GM18867 (cell line): ENCODE measurements around the gene COPZ2.
A peak's percentile ranks its signal among the peaks of the same experiment; 100 is the strongest.
"Not testable (repeated sequence)": the region's sequence is repeated elsewhere in the genome, so short reads cannot be mapped to it uniquely, and the experiment has no call there.

Experiments
- ATAC-seq: cut with Tn5 transposase; IDR thresholded peaks from one replicate; pipeline ENCODE4 v1.9.1; 2021; ENCODE audit warnings: mild to moderate bottlenecking, moderate library complexity; ENCODE audit not compliant: unreplicated experiment

The COPZ2 gene

GRCh38 chr17:48037036-48037837 is at the start of gene COPZ2:
Gene COPZ2 (minus strand): TSS chr17:48037797. CDS start chr17:48037777, 20 bp downstream.
- peak; percentile 58 for ATAC-seq

- no peak for ATAC-seq
Measured at GRCh38 chr17:48084932-48085331, 47.3 kb upstream of the COPZ2 start.

- no peak for ATAC-seq
Measured at GRCh38 chr17:48081858-48082257, 44.3 kb upstream of the COPZ2 start.

- not testable (repeated sequence) for ATAC-seq
Measured at GRCh38 chr17:48077152-48077551, 39.6 kb upstream of the COPZ2 start.

GRCh38 chr17:48074322-48075081 is 36.9 kb upstream of the COPZ2 start:
- no peak for ATAC-seq

- not testable (repeated sequence) for ATAC-seq
Measured at GRCh38 chr17:48073566-48074094, 36.0 kb upstream of the COPZ2 start.

- not testable (repeated sequence) for ATAC-seq
Measured at GRCh38 chr17:48072811-48073210, 35.2 kb upstream of the COPZ2 start.

GRCh38 chr17:48071654-48072053 is 34.1 kb upstream of the COPZ2 start:
- ATAC-seq = no peak

GRCh38 chr17:48070195-48070594 is 32.6 kb upstream of the COPZ2 start:
- no peak for ATAC-seq

GRCh38 chr17:48068491-48068961 is 30.9 kb upstream of the COPZ2 start:
- ATAC-seq = no peak

- ATAC-seq = not testable (repeated sequence)
Measured at GRCh38 chr17:48067808-48068207, 30.2 kb upstream of the COPZ2 start.

GRCh38 chr17:48067245-48067644 is 29.6 kb upstream of the COPZ2 start:
- no peak for ATAC-seq

GRCh38 chr17:48066656-48067055 is 29.1 kb upstream of the COPZ2 start:
- no peak for ATAC-seq

- ATAC-seq = no peak
Measured at GRCh38 chr17:48066192-48066591, 28.6 kb upstream of the COPZ2 start.

- ATAC-seq = no peak
Measured at GRCh38 chr17:48064638-48065037, 27.0 kb upstream of the COPZ2 start.

- no peak for ATAC-seq
Measured at GRCh38 chr17:48062273-48062672, 24.7 kb upstream of the COPZ2 start.

GRCh38 chr17:48060249-48060648 is 22.7 kb upstream of the COPZ2 start:
- no peak for ATAC-seq

GRCh38 chr17:48059125-48059668 is 21.6 kb upstream of the COPZ2 start:
- ATAC-seq = no peak

GRCh38 chr17:48058393-48059124 is 21.0 kb upstream of the COPZ2 start:
- no peak for ATAC-seq

GRCh38 chr17:48057626-48058025 is 20.0 kb upstream of the COPZ2 start:
- ATAC-seq = no peak

GRCh38 chr17:48056879-48057278 is 19.3 kb upstream of the COPZ2 start:
- ATAC-seq = no peak
